ENCODE measurements around the gene HIRIP3. TPM values are rescaled to one million over a fixed set of nuclear protein-coding genes. Genes with fewer than 3 reads are reported as not detected.

Gene HIRIP3
- polyA plus RNA-seq, 2 of the 4 experiments (the other 2 are of a cell fraction), result 11.5 to 16.7 TPM

DNA sequence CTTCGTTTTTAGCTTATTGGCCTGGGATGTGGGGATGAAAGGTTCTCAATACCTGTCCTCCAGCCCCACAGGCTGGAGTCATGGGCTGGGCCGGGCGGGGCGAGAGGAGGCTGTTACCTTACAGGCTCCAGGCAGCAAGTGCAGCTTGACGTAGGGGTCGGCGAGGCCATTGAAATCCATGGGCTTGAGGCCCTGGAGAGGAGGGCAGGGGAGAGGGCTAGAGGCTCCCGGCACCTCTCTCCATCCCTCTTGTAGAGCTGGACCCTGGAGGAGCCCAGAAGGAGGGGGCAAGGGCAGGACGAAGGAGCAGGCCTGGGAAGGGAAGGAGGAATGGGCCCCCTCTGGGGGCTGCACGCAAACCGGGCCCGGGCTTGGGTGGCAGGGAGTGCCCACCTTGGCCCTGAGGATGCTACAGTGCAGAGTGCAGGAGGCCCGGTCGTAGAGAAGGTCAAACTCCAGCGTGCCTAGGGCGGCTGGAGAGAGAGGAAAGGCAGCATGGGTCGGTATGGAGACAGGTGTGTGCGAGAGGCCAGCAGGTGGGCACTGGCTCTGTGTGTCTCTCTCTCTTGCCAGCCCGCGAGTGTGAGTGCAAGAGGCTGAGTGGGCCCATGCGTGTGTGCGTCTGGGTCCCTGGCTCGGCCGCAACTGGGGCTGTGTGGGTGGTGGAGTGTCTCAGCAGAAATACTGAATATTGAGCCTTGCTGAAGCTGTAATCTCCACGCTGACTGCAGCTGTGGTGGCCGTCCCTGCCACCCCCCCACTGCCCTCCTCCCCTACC lies 13.9 kb upstream of the HIRIP3 start (continued):
- TF ChIP-seq, protein P1, sequence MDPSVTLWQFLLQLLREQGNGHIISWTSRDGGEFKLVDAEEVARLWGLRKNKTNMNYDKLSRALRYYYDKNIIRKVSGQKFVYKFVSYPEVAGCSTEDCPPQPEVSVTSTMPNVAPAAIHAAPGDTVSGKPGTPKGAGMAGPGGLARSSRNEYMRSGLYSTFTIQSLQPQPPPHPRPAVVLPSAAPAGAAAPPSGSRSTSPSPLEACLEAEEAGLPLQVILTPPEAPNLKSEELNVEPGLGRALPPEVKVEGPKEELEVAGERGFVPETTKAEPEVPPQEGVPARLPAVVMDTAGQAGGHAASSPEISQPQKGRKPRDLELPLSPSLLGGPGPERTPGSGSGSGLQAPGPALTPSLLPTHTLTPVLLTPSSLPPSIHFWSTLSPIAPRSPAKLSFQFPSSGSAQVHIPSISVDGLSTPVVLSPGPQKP (IDR thresholded peaks at IDR 0.05; ENCODE audit: low read depth, low read length), result no peak
- no peak for TF ChIP-seq EHMT2 (IDR thresholded peaks at IDR 0.05; ENCODE audit: low read depth)

DNA sequence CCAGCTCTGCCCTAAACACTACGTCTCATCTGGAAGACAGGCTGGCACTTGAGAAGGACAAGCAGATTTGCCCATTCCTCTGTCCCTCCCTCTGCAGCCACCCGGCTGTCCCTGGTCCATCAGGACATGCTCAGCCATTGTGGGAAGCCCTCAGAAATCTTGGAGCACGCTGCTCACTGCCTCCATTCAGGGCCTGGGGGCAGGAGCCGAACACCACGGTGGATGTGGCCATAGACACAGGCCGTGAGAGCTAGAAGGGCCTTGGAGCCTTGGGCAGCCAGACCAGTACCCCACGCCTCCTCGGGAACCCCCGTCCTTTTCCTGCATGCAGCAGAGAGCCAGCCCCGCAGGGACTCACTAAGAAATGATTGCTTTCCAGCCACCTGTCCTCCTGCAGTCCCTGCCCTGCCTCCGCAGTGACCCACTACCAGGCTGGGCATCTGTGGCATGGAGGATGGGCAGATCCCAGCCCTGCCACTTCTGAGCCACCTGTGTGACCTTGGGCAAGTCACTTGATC lies 12.0 kb upstream of the HIRIP3 start:
- Histone ChIP-seq H3K9me3 (no peaks in the 10 kb centered on the region), H3K4me3 (no peak overlapping the region), H3K27ac (no peak overlapping the region), H3K4me1 (peaks cover 11% of the 10 kb centered on the region; the same call in 2 of the 3 replicates), H3K4me2 (no peak overlapping the region)
- ChIA-PET CTCF (interaction anchor here (0.6 to 3.2 kb wide), 12 partner anchors 14 to 316 kb away, joined by 3 to 12 read pairs (median 5); partner anchors contain the start of genes CDIPT, TAOK2 and TMEM219), POLR2A (interaction anchor here (1.1 kb wide), 1 partner anchor 82 kb away, joined by 4 read pairs; the partner anchor contains the start of gene KCTD13)
- FAIRE-seq (no peak), DNase-seq (ENCODE audit: low read depth in 1 of 2, low spot score in 1 of 2) (no peak), ATAC-seq (no peak)
- TF ChIP-seq JUNB (IDR thresholded peaks at IDR 0.05) (no peak), KDM1A (IDR thresholded peaks at IDR 0.05; ENCODE audit: low read depth) (no peak), CHD2 (IDR thresholded peaks at IDR 0.05; ENCODE audit: low read length, partially characterized antibody) (no peak), NPAS2 (CRISPR knock-in tag; IDR thresholded peaks at IDR 0.05; ENCODE audit: borderline replicate concordance) (no peak), MYC (IDR thresholded peaks at IDR 0.05; ENCODE audit: borderline replicate concordance, low read length) (no peak), FOSB (CRISPR knock-in tag; IDR thresholded peaks at IDR 0.05) (no peak), ZC3H11A (IDR thresholded peaks at IDR 0.05) (no peak), RNF2 (IDR thresholded peaks at IDR 0.05; ENCODE audit: borderline replicate concordance, low read depth) (no peak), FOXS1 (CRISPR knock-in tag; IDR thresholded peaks at IDR 0.05) (no peak), TFCP2L1 (CRISPR knock-in tag; IDR thresholded peaks at IDR 0.05) (no peak), FOSL2 (IDR thresholded peaks at IDR 0.05) (no peak), FOSL2 (CRISPR knock-in tag; IDR thresholded peaks at IDR 0.05) (no peak), HEYL (CRISPR knock-in tag; IDR thresholded peaks at IDR 0.05) (no peak)
- TF ChIP-seq, protein P2, sequence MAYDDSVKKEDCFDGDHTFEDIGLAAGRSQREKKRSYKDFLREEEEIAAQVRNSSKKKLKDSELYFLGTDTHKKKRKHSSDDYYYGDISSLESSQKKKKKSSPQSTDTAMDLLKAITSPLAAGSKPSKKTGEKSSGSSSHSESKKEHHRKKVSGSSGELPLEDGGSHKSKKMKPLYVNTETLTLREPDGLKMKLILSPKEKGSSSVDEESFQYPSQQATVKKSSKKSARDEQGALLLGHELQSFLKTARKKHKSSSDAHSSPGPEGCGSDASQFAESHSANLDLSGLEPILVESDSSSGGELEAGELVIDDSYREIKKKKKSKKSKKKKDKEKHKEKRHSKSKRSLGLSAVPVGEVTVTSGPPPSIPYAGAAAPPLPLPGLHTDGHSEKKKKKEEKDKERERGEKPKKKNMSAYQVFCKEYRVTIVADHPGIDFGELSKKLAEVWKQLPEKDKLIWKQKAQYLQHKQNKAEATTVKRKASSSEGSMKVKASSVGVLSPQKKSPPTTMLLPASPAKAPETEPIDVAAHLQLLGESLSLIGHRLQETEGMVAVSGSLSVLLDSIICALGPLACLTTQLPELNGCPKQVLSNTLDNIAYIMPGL (CRISPR knock-in tag; IDR thresholded peaks at IDR 0.05; ENCODE audit: borderline replicate concordance), result no peak
- TF ChIP-seq, protein P3, sequence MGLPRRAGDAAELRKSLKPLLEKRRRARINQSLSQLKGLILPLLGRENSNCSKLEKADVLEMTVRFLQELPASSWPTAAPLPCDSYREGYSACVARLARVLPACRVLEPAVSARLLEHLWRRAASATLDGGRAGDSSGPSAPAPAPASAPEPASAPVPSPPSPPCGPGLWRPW (IDR thresholded peaks at IDR 0.05), result no peak
- TF ChIP-seq, protein P4, sequence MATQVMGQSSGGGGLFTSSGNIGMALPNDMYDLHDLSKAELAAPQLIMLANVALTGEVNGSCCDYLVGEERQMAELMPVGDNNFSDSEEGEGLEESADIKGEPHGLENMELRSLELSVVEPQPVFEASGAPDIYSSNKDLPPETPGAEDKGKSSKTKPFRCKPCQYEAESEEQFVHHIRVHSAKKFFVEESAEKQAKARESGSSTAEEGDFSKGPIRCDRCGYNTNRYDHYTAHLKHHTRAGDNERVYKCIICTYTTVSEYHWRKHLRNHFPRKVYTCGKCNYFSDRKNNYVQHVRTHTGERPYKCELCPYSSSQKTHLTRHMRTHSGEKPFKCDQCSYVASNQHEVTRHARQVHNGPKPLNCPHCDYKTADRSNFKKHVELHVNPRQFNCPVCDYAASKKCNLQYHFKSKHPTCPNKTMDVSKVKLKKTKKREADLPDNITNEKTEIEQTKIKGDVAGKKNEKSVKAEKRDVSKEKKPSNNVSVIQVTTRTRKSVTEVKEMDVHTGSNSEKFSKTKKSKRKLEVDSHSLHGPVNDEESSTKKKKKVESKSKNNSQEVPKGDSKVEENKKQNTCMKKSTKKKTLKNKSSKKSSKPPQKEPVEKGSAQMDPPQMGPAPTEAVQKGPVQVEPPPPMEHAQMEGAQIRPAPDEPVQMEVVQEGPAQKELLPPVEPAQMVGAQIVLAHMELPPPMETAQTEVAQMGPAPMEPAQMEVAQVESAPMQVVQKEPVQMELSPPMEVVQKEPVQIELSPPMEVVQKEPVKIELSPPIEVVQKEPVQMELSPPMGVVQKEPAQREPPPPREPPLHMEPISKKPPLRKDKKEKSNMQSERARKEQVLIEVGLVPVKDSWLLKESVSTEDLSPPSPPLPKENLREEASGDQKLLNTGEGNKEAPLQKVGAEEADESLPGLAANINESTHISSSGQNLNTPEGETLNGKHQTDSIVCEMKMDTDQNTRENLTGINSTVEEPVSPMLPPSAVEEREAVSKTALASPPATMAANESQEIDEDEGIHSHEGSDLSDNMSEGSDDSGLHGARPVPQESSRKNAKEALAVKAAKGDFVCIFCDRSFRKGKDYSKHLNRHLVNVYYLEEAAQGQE (IDR thresholded peaks at IDR 0.05), result no peak
- TF ChIP-seq, protein P5, sequence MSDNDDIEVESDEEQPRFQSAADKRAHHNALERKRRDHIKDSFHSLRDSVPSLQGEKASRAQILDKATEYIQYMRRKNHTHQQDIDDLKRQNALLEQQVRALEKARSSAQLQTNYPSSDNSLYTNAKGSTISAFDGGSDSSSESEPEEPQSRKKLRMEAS (IDR thresholded peaks at IDR 0.05), result no peak
- TF ChIP-seq, protein P6, sequence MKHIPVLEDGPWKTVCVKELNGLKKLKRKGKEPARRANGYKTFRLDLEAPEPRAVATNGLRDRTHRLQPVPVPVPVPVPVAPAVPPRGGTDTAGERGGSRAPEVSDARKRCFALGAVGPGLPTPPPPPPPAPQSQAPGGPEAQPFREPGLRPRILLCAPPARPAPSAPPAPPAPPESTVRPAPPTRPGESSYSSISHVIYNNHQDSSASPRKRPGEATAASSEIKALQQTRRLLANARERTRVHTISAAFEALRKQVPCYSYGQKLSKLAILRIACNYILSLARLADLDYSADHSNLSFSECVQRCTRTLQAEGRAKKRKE (CRISPR knock-in tag; IDR thresholded peaks at IDR 0.05; ENCODE audit: low read depth), result no peak
- 78% methylated on average over 11 of the region's 11 CpGs for WGBS (ENCODE audit: missing lambda C conversion rate)
